Measurements from ENCODE around the gene INPP5A.

INPP5A gene

GRCh38 chr10:132738454-132739224, 201.1 kb downstream of the INPP5A start:
- no peak for DNase-seq (ENCODE audit: low read depth, low spot score)

- DNase-seq (ENCODE audit: low read depth, low spot score), result no peak
These were observed 201.6 kb downstream of the INPP5A start for GRCh38 chr10:132739225-132739613.

DNA sequence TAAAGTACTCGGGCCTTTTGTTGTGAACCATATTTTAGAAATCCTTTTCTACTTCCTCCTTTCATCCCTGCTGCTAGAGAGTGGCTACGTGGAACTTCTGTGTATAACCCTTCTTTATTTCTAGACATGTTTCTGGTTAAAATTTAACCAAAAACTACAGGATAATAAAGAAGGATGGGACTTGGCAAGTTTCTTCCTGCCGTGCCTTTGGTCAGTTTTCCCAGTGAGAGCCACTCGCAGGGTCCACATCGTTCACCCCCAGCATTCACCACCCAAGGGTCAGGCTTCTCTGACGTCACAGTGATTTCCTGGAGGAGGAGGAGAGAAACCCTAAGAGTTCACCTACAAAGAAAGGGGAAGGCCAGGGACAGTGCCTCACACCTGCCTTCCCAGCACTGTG, 203.0 kb downstream of the INPP5A start:
- DNase-seq (ENCODE audit: low read depth, low spot score), result no peak

DNA sequence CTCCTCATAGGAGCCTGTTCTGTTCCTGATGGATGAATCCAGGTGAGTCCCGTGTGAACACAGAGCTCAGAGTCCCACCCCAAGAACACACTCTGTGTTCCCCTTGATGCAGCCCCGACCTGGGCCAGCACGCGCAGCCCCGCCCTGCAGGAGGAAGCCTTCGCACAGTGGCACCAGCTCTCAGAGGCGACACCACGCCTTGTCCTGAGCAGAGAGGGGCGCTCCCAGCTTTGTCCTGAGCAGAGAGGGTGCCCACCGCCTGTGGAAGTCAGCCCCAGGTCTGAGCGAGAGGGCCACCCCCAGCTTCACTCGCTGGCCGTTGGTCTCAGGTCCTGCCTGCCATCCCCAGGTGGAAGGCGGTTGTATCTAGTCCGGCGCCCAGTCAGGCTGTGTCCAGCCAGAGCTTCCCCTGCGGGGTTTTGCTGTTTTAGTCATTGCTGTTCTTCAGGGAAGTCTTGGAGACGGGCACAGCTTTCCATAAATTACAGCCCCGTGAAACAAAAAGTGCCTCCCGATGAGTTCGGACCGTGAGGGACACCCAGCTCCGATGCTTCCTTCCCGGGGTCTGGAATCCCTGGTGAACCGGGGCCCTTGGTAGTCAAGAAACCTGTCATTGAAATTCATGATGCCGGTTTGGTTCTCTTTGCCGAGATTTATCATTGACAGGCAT, 204.7 kb downstream of the INPP5A start:
- no peak for DNase-seq (ENCODE audit: low read depth, low spot score)

- no peak for DNase-seq (ENCODE audit: low read depth, low spot score)
These were observed 205.2 kb downstream of the INPP5A start for GRCh38 chr10:132742837-132743194.

- DNase-seq (ENCODE audit: low read depth, low spot score), result peak; percentile 78
These were observed 205.8 kb downstream of the INPP5A start for GRCh38 chr10:132743196-132743924.

DNA sequence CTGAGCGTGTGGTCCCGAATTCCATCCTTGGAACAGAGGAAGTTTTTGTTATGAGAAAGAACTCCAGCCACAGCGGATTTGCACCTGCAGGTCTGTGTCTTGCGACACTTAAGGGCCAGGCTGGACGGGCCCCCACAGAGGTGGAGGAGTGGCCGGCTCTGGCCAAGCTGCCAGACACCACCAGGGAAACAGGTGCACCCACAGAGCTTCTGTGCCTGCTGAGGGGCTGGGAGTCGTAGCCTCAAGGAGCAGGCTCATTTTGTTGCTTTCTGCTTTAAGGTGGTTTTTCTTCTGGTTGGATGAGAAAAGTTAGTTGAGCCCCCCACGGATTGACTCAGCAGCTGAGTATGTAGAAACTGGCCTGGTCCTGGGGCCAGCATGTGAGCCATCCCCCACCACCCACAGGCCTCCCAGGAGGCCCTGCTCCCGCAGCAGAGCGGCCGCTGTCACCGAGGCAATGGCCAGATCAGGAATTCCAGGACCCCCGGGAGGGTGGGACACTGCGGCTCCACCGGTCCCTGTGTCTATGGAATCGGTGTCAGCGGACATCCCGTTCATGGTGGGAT, 206.4 kb downstream of the INPP5A start:
- DNase-seq (ENCODE audit: low read depth, low spot score), result peak; percentile 81

- no peak for DNase-seq (ENCODE audit: low read depth, low spot score)
These were observed 207.3 kb downstream of the INPP5A start for GRCh38 chr10:132744839-132745238.

DNA sequence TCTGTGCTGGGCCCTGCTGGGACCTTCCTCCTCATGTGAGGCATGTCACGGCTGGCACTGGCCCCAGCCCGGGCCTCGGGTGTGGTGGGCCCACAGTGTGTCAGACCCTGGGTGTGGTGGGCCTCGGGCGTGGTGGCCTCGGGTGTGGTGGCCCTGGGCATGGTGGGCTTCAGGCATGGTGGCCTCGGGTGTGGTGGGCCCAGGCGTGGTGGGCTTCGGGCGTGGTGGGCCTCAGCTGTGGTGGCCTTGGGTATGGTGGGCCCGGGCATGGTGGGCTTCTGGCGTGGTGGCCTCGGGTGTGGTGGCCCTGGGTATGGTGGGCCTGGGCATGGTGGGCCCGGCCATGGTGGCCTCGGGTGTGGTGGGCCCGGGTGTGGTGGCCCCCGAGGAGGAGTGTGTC, 207.9 kb downstream of the INPP5A start:
- DNase-seq (ENCODE audit: low read depth, low spot score), result no peak

GRCh38 chr10:132745971-132746370, 208.4 kb downstream of the INPP5A start:
- no peak for DNase-seq (ENCODE audit: low read depth, low spot score)

DNA sequence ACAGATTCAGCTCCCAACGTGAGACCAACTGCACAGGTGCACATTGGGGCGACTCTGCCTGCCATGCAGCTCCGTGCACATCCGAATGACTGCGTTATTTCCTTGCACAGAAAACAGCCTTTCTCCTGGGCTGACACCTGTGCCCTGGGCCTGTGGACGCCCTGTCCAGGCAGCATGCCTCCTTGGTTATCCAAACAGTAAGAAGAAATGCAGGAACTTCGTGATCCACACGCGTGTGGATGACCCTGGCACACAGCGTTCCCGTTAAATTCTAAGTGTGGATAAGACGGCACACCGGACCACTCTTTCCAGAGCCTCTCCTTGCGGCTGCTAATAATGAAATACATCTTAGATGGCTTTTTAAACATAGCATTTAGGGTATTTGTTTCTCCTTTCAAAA, 208.8 kb downstream of the INPP5A start:
- no peak for DNase-seq (ENCODE audit: low read depth, low spot score)

GRCh38 chr10:132746801-132747625, 209.4 kb downstream of the INPP5A start:
- peak; percentile 41 for DNase-seq (ENCODE audit: low read depth, low spot score)

- no peak for DNase-seq (ENCODE audit: low read depth, low spot score)
These were observed 210.5 kb downstream of the INPP5A start for GRCh38 chr10:132748135-132748534.

DNA sequence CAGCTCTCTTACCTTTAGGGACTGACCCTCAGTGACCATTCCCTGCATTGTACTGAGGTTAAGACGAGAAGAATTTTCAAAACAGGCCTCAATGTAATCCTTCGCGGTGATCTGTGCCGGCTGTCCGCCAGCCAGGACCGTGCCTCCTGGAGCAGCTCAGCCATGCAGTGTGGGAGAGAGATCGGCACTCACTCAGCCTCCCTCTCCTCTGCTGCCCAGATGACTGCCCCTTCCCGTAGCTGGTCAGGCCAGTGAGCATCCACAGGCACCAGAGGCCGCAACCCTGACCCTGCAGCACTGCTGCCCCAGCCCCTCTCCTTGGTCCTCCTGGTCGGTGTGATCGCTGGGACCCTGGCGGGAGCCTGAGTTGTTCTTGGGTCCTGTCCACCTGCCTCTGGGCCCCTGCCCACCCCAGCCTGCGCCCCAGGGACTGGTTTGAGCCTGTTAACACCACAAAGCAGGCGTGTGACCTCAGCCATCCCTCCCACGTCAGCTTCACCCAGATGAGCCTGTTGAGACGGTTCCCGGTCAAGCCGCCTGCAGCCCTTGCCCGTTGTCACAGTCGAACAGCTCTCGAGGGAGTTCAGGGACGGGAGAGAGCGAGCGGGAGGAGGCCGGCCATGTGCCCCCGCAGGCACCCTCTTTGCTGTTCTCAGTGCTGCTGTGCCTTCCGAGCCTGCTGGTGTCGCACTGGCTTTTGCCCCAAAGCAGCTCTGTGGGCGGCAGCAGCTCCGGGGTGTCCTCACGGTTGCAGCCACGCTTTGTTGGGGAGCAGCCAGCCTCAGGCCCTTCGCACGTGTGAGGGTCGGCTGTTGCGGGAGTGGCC, 211.2 kb downstream of the INPP5A start:
- DNase-seq (ENCODE audit: low read depth, low spot score), result no peak

DNA sequence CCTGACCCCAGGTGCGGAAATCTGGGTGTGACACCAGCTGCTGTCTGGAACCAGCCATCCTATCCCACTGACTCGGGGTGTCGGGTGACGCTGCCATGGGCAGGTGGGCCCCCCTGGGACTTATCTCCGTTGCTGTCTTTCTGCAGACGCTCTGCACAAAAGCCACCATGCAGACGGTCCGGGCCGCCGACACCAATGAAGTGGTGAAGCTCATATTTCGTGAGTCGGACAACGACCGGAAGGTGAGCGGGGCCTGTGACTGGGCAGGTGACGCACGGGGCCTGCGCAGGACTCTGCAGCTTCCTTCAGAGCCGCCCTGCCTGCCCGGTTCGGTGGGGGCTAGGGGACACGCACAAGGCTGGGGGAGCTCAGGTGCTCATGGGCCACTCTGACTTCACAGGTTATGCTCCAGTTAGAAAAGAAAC, 211.8 kb downstream of the INPP5A start:
- DNase-seq (ENCODE audit: low read depth, low spot score), result no peak

- DNase-seq (ENCODE audit: low read depth, low spot score), result no peak
These were observed 213.3 kb downstream of the INPP5A start for GRCh38 chr10:132750936-132751335.

DNA sequence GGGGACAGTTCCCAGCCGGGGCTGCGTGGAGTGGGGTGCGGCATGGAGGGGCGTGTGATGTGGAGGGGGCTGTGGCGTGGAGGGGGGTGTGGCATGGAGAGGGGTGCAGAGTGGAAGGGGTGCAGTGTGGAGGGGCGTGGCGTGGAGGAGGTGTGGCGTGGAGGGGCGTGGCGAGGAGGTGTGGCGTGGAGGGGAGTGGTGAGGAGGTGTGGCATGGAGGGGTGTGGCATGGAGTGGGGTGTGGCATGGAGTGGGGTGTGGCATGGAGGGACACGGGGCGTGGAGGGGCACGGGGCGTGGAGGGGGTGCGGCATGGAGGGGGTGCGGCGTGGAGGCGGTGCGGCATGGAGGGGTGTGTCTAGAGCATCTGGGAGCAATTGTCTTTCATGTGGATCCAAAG, 214.8 kb downstream of the INPP5A start:
- DNase-seq (ENCODE audit: low read depth, low spot score), result no peak

DNA sequence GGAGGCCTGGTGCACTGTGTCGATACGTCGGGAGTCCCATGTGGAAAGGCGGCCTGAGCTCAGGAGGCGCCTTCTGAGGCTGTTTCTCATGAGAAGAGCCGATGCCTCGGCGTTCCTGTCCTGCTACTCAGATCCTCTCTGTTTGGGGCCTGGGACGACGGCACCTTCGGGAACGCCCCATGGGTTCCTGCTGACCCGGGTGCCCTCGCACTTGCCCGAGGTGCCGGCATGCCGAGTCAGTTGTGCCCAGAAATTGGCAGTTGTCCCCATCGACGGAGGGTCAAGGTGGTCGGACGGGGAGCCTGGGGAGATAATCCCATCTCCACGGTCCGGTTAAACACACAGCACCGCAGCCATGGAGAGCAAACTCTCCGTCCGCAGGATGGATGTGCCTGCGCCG, 215.4 kb downstream of the INPP5A start:
- no peak for DNase-seq (ENCODE audit: low read depth, low spot score)

GRCh38 chr10:132753596-132753995, 216.0 kb downstream of the INPP5A start:
- no peak for DNase-seq (ENCODE audit: low read depth, low spot score)

GRCh38 chr10:132754071-132754470, 216.5 kb downstream of the INPP5A start:
- DNase-seq (ENCODE audit: low read depth, low spot score), result no peak
